GOT3 (cell line): ENCODE measurements around the gene ATP6V1E1.
"Not testable (repeated sequence)": the region's sequence is repeated elsewhere in the genome, so short reads cannot be mapped to it uniquely, and the experiment has no call there.

Source experiments
- DNase-seq: peaks from one replicate; lab custom pipeline; 2025; ENCODE audit warnings: mixed read lengths; lab: John Stamatoyannopoulos, UW

The ATP6V1E1 gene

DNA sequence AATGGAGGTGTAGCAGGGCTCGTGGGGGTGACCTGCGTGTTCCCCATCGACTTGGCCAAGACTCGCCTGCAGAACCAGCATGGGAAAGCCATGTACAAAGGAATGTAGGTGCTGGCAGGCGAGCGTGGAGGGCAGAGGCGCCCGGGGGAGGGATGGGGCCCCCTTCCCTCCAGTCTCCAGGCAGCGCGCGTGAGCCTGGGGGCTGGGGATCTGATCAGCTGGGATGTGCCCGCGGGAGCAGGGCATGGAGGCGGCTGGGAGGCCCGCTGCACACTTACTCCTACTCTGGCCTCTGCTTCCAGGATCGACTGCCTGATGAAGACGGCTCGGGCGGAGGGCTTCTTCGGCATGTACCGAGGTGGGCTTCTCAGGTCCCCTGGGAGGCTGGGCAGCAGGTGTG, 47.5 kb downstream of the ATP6V1E1 start:
- no peak for DNase-seq

GRCh38 chr22:17580441-17581031, 48.0 kb downstream of the ATP6V1E1 start:
- DNase-seq = no peak

DNA sequence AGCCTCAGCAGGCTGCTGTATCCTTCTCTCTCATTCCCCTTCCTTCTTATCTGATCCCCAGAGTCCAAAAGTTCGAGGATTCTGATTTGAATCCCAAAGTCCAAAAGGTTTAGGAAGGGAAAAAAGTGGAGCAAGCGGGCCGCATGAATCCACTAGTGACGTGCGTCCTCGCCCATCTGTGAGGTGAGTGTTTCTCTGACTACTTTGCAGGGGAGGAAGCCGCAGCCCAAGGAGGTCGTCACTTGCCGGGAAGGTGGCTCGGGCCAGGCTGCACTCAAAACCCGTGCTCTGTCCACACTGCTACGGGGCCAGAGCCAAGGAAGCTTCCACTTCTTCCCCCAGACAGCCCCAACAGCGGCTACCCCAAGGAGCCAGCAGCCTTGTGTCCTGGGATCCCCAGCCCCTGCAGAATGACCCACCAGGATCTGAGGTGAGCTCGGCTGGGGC, 49.0 kb downstream of the ATP6V1E1 start:
- no peak for DNase-seq

- DNase-seq = no peak
Observed at GRCh38 chr22:17578136-17578754, 50.3 kb downstream of the ATP6V1E1 start.

GRCh38 chr22:17576470-17576869, 52.1 kb downstream of the ATP6V1E1 start:
- DNase-seq = no peak

DNA sequence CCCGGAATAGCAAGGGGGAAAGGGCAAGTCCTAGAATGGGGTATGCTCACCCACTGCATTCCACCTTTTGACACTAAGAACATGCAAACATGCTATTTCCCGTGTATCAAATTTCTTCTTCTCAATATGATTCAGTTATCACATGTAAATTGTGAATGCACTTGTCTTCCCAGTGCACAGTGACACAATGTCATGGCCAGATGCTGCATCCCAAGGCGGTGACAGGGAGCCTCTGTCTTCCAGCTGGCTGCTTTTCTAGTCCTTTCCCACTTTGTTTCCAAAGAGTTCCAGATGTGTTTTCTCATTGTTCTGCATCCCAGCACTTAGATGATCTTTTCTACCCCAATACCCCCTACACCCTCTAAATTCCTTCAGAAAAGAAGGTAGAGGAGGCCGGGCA, 52.9 kb downstream of the ATP6V1E1 start:
- no peak for DNase-seq

DNA sequence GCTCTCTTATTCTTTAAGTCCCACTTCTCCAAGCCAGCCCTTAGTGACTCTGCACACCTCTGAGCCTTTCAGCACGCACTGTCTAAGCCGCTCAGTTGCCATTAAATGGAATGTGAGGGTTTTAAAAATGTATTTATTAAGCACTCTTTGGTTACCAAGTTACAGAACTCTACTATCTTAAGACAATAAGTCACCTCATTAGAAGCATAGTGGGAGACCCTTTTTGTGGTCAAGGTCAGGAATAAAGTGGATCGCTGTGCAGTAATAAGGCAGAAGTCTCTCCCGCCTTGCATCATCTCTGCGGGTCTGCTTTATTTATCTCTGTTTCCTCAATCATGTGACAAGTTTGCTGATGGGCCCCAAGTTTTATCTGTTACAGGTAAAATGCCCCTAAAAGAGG, 53.4 kb downstream of the ATP6V1E1 start:
- no peak for DNase-seq

- DNase-seq = no peak
Observed at GRCh38 chr22:17570851-17571631, 57.5 kb downstream of the ATP6V1E1 start.

DNA sequence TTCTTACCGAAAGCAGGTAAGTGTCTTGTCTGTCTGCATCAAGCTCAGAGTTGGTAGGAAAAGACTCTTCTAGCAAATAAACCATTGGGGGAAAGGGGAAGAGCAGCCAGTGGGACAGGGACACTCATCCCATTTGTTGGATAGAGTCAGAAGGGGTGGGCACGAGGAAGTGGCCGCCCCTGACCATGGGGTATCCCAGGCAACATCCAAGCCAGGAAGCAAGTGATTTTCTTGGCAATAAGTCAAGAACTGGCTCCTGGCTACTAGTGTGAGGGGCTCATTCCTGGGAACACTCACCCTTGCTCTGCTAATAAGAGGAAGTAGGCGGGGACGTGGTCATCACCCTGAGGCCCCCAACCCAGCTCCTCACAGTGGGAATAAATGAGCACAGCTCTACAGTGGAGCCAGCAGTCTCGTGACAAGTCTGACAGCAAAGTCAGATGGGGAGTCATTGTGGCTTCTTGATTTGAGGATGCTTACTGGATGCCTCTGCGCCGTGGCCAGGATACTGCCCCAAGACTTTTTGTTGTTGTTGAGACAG, 58.5 kb downstream of the ATP6V1E1 start:
- no peak for DNase-seq

- DNase-seq = no peak
Observed at GRCh38 chr22:17566776-17567175, 61.8 kb downstream of the ATP6V1E1 start.

DNA sequence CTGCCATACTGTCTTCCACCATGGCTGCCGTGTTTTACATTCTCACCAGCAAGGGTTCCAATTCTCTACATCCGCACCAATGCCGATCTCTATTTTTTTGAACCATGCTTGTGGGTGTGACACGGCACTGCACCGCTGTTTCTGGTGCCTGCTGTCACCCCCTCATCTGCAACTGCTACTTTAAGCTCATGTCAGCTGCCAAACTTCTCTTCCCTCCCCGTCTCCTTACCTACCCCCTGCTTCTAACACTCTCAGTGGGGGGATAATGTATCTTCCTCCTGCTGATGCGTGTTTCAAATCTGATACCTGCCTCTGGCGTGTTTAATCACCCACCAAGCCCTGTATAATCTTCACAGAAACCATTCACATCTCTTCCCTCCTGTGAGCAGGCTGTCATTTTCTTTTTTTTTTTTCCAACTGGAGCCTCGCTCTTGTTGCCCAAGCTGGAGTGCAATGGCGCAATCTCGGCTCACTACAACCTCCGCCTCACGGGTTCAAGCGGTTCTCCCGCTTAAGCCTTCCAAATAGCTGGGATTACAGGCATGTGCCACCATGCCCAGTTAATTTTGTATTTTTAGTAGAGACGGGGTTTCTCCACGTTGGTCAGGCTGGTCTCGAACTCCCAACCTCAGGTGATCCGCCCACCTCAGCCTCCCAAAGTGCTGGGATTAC, 62.4 kb downstream of the ATP6V1E1 start:
- not testable (repeated sequence) for DNase-seq

GRCh38 chr22:17563936-17564391, 64.6 kb downstream of the ATP6V1E1 start:
- no peak for DNase-seq

GRCh38 chr22:17562906-17563870, 65.4 kb downstream of the ATP6V1E1 start, which contains the start of gene SLC25A18:
SLC25A18 (plus strand) TSS chr22:17563498; CDS start chr22:17579945, 16,447 bp downstream.
- DNase-seq = no peak

DNA sequence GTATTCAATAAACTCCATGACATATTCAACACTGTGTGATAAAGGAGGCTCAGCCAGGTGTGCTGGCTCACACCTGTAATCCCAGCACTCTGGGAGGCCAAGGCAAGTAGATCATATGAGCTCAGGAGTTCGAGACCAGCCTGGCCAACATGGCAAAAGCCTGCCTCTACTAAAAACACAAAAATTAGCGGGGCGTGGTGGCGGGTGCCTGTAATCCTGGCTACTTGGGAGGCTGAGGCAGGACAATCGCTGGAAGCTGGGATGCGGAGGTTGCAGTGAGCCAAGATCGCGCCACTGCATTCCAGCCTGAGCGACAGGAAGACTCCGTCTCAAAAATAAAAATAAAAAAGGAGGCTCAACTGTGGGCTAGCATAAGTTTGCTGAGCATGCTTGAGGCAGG, 69.4 kb downstream of the ATP6V1E1 start:
- no peak for DNase-seq

- DNase-seq = no peak
Observed at GRCh38 chr22:17554814-17555213, 73.7 kb downstream of the ATP6V1E1 start.

DNA sequence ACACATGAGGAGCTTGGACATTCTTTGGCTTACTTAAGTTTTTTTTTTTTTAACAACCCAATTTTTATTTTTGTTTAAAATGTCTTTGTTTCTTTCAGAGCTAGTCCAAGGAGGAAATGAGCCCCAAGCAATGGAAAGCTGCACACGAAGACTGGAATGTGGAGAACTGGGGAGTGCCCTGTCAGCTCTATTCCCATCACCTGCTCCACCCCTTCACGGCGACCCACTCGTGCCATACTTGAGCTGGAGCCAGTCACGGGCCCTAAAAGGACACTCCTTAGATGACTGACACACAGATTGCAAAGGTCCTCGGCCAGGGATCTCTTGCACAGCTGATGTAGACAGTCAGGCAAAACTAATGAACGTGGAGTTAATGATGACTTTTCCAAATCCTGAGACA, 75.8 kb downstream of the ATP6V1E1 start:
- no peak for DNase-seq

GRCh38 chr22:17549655-17550054, 78.9 kb downstream of the ATP6V1E1 start:
- DNase-seq = no peak

GRCh38 chr22:17549183-17549582, 79.4 kb downstream of the ATP6V1E1 start:
- DNase-seq = no peak

- no peak for DNase-seq
Observed at GRCh38 chr22:17548756-17549035, 79.9 kb downstream of the ATP6V1E1 start.

DNA sequence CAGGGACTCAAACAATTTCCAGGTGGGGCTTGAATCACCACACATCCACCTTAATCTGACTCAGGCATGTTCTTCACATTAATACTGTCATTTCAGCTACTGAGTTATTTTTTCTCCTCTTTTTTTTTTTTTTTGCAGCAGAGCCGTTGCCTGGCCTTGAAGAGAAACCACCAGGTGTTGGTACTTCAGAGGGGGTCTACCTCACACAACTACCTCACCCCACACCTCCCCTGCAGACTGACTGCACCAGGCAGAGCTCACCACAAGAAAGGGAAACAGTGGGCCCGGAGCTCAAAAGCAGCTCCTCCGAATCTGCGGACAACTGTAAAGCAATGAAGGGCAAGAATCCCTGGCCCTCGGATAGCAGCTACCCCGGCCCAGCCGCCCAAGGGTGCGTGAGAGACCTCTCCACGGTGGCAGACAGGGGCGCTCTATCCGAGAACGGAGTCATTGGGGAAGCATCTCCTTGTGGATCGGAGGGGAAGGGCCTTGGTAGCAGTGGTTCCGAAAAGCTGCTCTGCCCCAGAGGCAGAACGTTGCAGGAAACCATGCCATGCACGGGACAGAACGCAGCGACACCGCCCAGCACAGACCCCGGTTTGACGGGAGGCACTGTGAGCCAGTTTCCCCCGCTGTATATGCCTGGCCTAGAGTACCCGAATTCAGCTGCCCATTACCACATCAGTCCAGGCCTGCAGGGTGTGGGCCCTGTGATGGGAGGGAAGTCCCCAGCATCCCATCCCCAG, 80.4 kb downstream of the ATP6V1E1 start:
- no peak for DNase-seq
